COLO829 (cell line): ENCODE measurements around the gene HELZ2.

Experiments
- DNase-seq: peaks from one replicate; pipeline ENCODE4 v3.0.0; 2012; ENCODE audit warnings: low spot score

HELZ2 gene

GRCh38 chr20:63549679-63550282, 24.3 kb downstream of the HELZ2 start:
- no peak for DNase-seq

- no peak for DNase-seq
Measured at GRCh38 chr20:63549019-63549418, 25.0 kb downstream of the HELZ2 start.

GRCh38 chr20:63548542-63548941, 25.5 kb downstream of the HELZ2 start:
- no peak for DNase-seq

- no peak for DNase-seq
Measured at GRCh38 chr20:63547725-63548480, 26.1 kb downstream of the HELZ2 start, which contains the start of gene SRMS. TSS of gene SRMS (minus strand) at chr20:63547749. CDS start at chr20:63547463, 286 bp downstream.

- DNase-seq: no peak
Measured at GRCh38 chr20:63546956-63547724, 26.9 kb downstream of the HELZ2 start.

GRCh38 chr20:63546256-63546955, 27.6 kb downstream of the HELZ2 start:
- DNase-seq: no peak

- no peak for DNase-seq
Measured at GRCh38 chr20:63545814-63546213, 28.2 kb downstream of the HELZ2 start.

GRCh38 chr20:63544958-63545516, 29.0 kb downstream of the HELZ2 start:
- DNase-seq: no peak

- no peak for DNase-seq
Measured at GRCh38 chr20:63544241-63544957, 29.6 kb downstream of the HELZ2 start.

GRCh38 chr20:63543733-63544132, 30.3 kb downstream of the HELZ2 start:
- no peak for DNase-seq

GRCh38 chr20:63543131-63543530, 30.9 kb downstream of the HELZ2 start:
- DNase-seq: no peak

GRCh38 chr20:63542696-63543095, 31.3 kb downstream of the HELZ2 start:
- no peak for DNase-seq

- DNase-seq: no peak
Measured at GRCh38 chr20:63542031-63542559, 31.9 kb downstream of the HELZ2 start.

GRCh38 chr20:63541371-63541770, 32.7 kb downstream of the HELZ2 start:
- no peak for DNase-seq

- no peak for DNase-seq
Measured at GRCh38 chr20:63540417-63541186, 33.4 kb downstream of the HELZ2 start.

GRCh38 chr20:63539441-63540370, 34.3 kb downstream of the HELZ2 start:
- DNase-seq: no peak

GRCh38 chr20:63539092-63539430, 35.0 kb downstream of the HELZ2 start:
- no peak for DNase-seq

- no peak for DNase-seq
Measured at GRCh38 chr20:63538204-63539091, 35.6 kb downstream of the HELZ2 start.
